KMS-11 (cell line): Measurements from ENCODE around the gene ATP6V1B1.
A peak's percentile ranks its signal among the peaks of the same experiment; 100 is the strongest.

Experiments used
- H2AFZ ChIP-seq: fragments of 200-600 bp; sonication (generic); 2 replicates; pipeline ENCODE4 v1.6.1; 2016; ENCODE audit warnings: antibody characterized with exemption, mixed run types, low read depth
- H3K27ac ChIP-seq: fragments of 200-600 bp; sonication (generic); 2 replicates; pipeline ENCODE4 v1.6.1; 2016; ENCODE audit warnings: mild to moderate bottlenecking, mixed run types
- H3K27me3 ChIP-seq: fragments of 200-600 bp; sonication (generic); 2 replicates; pipeline ENCODE4 v1.6.1; 2017; ENCODE audit warnings: mild to moderate bottlenecking, low read depth, mixed run types, moderate library complexity; ENCODE audit not compliant: insufficient read depth
- H3K36me3 ChIP-seq: fragments of 200-600 bp; sonication (generic); 2 replicates; pipeline ENCODE4 v1.6.1; 2017; ENCODE audit warnings: mild to moderate bottlenecking, mixed run types; ENCODE audit not compliant: insufficient read depth
- H3K4me1 ChIP-seq: fragments of 200-600 bp; sonication (generic); 2 replicates; pipeline ENCODE4 v1.6.1; 2016; ENCODE audit warnings: mild to moderate bottlenecking, low read depth, mixed run types; ENCODE audit not compliant: poor library complexity, severe bottlenecking
- H3K4me2 ChIP-seq: fragments of 200-600 bp; sonication (generic); 2 replicates; pipeline ENCODE4 v1.7.0; 2016; ENCODE audit warnings: mild to moderate bottlenecking, mixed run types
- H3K4me3 ChIP-seq: fragments of 200-600 bp; sonication (generic); IDR thresholded peaks from 2 replicates; pipeline ENCODE4 v1.6.1; 2017; ENCODE audit warnings: low read depth, low read length, mixed read lengths; ENCODE audit not compliant: insufficient read depth
- H3K79me2 ChIP-seq: fragments of 200-600 bp; sonication (generic); 2 replicates; pipeline ENCODE4 v1.6.1; 2016; ENCODE audit warnings: low read depth, mixed run types; ENCODE audit not compliant: insufficient read depth
- H3K9ac ChIP-seq: fragments of 200-600 bp; sonication (generic); 2 replicates; pipeline ENCODE4 v1.6.1; 2016; ENCODE audit warnings: mild to moderate bottlenecking, mixed run types
- H4K20me1 ChIP-seq: fragments of 200-600 bp; sonication (generic); 2 replicates; pipeline ENCODE4 v1.6.1; 2016; ENCODE audit warnings: mild to moderate bottlenecking, mixed run types; ENCODE audit not compliant: insufficient read depth
- TF ChIP-seq, protein P1 (sequence below): fragments of 200-600 bp; sonication (generic); conservative IDR thresholded peaks from 2 replicates; pipeline ENCODE4 v1.6.1; 2017; ENCODE audit warnings: low read depth, mild to moderate bottlenecking, antibody characterized with exemption, low read length, moderate library complexity, mixed read lengths

The ATP6V1B1 gene

DNA sequence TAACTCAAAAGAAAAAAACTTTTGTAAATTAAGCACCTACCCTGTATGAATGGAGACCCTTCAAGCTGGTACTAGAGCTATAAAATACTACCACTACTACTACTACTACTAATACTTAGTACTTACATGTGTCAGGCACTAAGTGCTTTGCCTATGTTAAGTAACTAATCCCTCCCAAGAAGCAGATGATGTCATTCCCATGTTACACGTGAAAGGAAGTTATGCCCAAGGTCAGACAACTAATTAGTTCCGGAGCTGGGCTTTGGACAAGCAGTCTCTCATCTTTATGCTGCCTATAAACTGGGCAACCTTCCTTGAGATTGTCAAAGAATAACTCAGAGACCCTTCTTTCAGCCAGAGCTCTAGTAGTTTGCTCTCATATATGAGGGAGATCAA is 13.9 kb upstream of the ATP6V1B1 start:
- Histone ChIP-seq H3K4me3 (no peak overlapping the region), H4K20me1 (no peaks in the 10 kb centered on the region), H2AFZ (no peak overlapping the region), H3K4me2 (no peak overlapping the region), H3K9ac (no peak overlapping the region), H3K36me3 (no peaks in the 10 kb centered on the region), H3K4me1 (no peaks in the 10 kb centered on the region), H3K79me2 (no peaks in the 10 kb centered on the region), H3K27me3 (no peaks in the 10 kb centered on the region), H3K27ac (no peak overlapping the region)
- TF ChIP-seq, protein P1, sequence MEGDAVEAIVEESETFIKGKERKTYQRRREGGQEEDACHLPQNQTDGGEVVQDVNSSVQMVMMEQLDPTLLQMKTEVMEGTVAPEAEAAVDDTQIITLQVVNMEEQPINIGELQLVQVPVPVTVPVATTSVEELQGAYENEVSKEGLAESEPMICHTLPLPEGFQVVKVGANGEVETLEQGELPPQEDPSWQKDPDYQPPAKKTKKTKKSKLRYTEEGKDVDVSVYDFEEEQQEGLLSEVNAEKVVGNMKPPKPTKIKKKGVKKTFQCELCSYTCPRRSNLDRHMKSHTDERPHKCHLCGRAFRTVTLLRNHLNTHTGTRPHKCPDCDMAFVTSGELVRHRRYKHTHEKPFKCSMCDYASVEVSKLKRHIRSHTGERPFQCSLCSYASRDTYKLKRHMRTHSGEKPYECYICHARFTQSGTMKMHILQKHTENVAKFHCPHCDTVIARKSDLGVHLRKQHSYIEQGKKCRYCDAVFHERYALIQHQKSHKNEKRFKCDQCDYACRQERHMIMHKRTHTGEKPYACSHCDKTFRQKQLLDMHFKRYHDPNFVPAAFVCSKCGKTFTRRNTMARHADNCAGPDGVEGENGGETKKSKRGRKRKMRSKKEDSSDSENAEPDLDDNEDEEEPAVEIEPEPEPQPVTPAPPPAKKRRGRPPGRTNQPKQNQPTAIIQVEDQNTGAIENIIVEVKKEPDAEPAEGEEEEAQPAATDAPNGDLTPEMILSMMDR, result no peak

DNA sequence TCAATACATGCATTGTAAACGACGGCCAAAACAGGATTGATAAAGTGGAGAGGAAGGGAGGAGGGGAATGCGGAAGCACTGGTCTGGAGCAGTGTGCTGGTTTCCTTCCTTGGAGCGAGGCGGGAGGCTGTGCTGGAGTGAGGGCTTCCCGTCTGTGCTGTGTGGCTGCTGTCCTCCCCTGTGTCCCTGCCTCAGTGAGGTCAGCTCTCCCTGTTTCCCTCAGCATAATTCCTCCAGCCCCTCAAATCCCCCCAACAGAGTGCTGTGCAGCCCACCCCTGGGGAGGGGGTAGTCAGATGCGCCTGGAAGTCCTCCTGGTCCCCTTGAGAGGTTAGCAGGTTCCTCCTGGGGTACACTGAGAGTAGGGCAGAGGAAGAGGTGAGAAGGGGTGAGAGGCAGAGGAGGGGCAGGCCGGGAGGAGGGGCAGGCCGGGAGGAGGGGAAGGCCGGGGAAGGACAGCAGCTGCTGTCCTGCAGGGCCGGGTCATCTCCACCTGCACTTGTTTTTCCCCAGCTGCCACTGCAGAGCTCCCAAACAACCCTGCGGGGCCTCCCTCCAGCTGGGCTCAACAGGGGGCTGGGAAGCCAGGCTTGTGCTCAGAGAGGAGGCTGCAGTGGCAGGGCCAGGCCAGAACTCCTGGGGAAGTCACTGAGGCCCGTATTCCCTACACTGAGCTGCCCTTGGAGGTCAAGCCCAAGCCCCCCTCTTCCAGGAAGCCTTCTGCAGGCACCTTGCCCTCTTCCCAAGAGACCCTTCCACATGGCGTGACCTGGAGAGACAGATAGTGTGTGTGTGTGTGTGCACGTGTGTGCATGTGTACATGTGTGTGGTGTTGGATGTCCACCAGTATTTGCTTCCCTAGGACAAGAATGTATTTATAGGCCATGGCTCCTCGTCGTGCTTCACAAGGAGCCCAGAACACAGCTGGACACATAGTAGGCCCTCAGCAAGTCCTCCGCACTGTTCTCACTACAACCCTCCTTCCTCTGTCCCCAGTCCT is 13.2 kb upstream of the ATP6V1B1 start:
- Histone ChIP-seq H3K27ac (no peak overlapping the region), H3K4me1 (no peaks in the 10 kb centered on the region), H3K4me2 (no peak overlapping the region), H3K27me3 (no peaks in the 10 kb centered on the region), H3K9ac (no peak overlapping the region), H3K79me2 (no peaks in the 10 kb centered on the region), H3K36me3 (no peaks in the 10 kb centered on the region), H4K20me1 (no peaks in the 10 kb centered on the region), H3K4me3 (no peak overlapping the region), H2AFZ (no peak overlapping the region)
- TF ChIP-seq, protein P1, result no peak

DNA sequence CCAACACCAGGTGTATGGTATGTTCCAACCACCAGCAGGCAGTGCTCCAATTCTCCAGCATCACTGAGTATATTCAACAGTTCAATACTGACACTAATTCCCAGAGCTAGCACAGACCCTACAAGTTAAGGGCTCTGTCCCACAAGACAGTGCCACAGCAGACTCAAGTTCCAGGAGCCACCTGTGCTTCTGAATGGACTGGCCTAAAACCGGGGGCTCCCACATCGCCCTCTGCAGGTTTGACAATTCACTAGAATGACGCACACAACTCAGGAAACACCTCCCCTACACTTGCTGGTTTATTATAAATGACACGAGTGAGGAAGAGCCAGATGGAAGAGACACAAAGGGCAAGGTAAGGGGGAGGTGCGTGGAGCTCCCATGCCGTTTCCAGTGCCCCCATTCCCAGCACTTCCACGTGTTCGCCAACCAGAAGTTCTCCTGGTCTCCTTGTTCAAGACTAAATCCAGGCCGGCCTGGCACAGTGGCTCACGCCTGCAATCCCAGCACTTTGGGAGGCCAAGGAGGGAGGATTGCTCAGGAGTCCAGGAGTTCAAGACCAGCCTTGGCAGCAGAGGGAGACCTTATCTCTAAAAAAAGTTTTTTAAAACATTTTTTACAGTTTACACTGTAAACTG is 12.2 kb upstream of the ATP6V1B1 start:
- no peaks in the 10 kb centered on the region for H3K27me3 ChIP-seq
- no peak overlapping the region for H3K27ac ChIP-seq
- no peak overlapping the region for H3K9ac ChIP-seq
- H3K4me2 ChIP-seq, result no peak overlapping the region
- no peaks in the 10 kb centered on the region for H3K79me2 ChIP-seq
- H2AFZ ChIP-seq, result no peak overlapping the region
- H3K4me1 ChIP-seq, result no peaks in the 10 kb centered on the region
- no peak overlapping the region for H3K4me3 ChIP-seq
- H3K36me3 ChIP-seq, result no peaks in the 10 kb centered on the region
- H4K20me1 ChIP-seq, result no peaks in the 10 kb centered on the region
- TF ChIP-seq, protein P1, result peak; percentile 51

DNA sequence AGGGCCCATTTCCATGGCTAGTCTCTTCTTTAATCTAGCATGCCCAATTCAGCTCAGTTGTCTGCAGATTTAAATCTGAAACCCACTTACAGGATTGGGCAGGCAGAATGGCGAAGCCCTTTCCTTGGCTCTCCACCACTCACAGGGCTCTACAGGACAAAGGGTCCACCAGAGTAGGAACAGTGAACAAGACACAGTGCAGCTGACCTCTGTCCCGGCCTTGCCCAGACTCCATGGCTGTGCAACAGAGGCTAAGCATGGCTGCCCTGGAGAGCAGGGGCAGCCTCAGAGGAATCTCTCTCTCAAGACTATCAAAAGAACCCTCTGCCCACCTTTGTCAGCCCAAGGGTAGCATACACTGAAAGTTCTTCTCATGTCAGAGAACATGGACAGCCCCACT is 9.7 kb upstream of the ATP6V1B1 start:
- TF ChIP-seq, protein P1, result no peak
- no peak overlapping the region for H3K9ac ChIP-seq
- no peaks in the 10 kb centered on the region for H3K36me3 ChIP-seq
- no peak overlapping the region for H3K4me3 ChIP-seq
- H4K20me1 ChIP-seq, result no peaks in the 10 kb centered on the region
- H3K4me1 ChIP-seq, result no peaks in the 10 kb centered on the region
- no peak overlapping the region for H2AFZ ChIP-seq
- H3K27ac ChIP-seq, result no peak overlapping the region
- H3K4me2 ChIP-seq, result no peak overlapping the region
- H3K79me2 ChIP-seq, result no peaks in the 10 kb centered on the region
- no peaks in the 10 kb centered on the region for H3K27me3 ChIP-seq
